NT2/D1 (cell line): ENCODE results near the gene PLXNC1.
A peak's percentile ranks its signal among the peaks of the same experiment; 100 is the strongest.

Experiments
- DNase-seq: peaks from one replicate; pipeline ENCODE4 v3.0.0-alpha.2; 2011; ENCODE audit warnings: low read depth, low spot score
- H3K27me3 ChIP-seq: 2 replicates; pipeline ENCODE4 v1.6.0; 2011; ENCODE audit warnings: mild to moderate bottlenecking; ENCODE audit not compliant: insufficient read length, insufficient read depth
- H3K36me3 ChIP-seq: 2 replicates; pipeline ENCODE4 v1.6.1; 2011; ENCODE audit warnings: mild to moderate bottlenecking, low read length, mixed read lengths; ENCODE audit not compliant: insufficient read depth, insufficient read length
- H3K4me1 ChIP-seq: 2 replicates; pipeline ENCODE4 v1.5.1; 2011; ENCODE audit not compliant: insufficient read depth, insufficient read length
- H3K4me3 ChIP-seq: 2 replicates; pipeline ENCODE4 v1.5.1; 2011; ENCODE audit warnings: low read depth; ENCODE audit not compliant: insufficient read length
- H3K9ac ChIP-seq: 2 replicates; pipeline ENCODE4 v1.6.0; 2011; ENCODE audit warnings: low read depth; ENCODE audit not compliant: insufficient read length
- H3K9me3 ChIP-seq: 2 replicates; pipeline ENCODE4 v1.5.1; 2011; ENCODE audit warnings: mild to moderate bottlenecking, low read length; ENCODE audit not compliant: insufficient read depth
- SUZ12 ChIP-seq: IDR thresholded peaks from 2 replicates; pipeline ENCODE4 v1.6.1; 2011; ENCODE audit not compliant: insufficient read length, insufficient read depth; ENCODE audit errors: extremely low read depth
- YY1 ChIP-seq: IDR thresholded peaks from 2 replicates; pipeline ENCODE4 v1.6.1; 2011; ENCODE audit not compliant: insufficient read length, insufficient read depth
- ZNF274 ChIP-seq: IDR thresholded peaks from 2 replicates; pipeline ENCODE4 v1.6.1; 2011; ENCODE audit warnings: mild to moderate bottlenecking, low read depth, low read length

PLXNC1 gene

DNA sequence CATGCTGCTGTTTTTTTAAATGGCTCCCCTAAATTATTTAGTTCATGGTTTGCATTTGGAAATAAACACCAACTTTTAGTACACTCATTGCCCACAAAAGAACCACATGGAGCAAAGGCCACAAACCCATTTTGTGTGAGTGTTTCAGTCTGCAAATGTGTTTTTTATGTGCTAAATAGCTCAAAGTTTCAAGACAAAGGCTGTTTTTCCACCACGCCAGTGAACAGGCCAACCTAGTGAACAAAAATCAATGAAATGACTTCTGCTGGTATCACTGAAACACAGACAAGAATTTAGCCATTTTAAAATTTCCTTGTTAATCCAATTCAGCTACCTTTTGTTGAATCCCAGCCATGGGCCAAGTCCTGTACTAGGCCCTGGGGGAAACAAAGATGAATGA, 52.3 kb downstream of the PLXNC1 start:
- no peaks in the 10 kb centered on the region; the same call in 1 of the 2 replicates for H3K9me3 ChIP-seq
- no peaks in the 10 kb centered on the region for H3K4me1 ChIP-seq
- TF ChIP-seq ZNF274: no peak
- no peak for TF ChIP-seq YY1
- TF ChIP-seq SUZ12: no peak

DNA sequence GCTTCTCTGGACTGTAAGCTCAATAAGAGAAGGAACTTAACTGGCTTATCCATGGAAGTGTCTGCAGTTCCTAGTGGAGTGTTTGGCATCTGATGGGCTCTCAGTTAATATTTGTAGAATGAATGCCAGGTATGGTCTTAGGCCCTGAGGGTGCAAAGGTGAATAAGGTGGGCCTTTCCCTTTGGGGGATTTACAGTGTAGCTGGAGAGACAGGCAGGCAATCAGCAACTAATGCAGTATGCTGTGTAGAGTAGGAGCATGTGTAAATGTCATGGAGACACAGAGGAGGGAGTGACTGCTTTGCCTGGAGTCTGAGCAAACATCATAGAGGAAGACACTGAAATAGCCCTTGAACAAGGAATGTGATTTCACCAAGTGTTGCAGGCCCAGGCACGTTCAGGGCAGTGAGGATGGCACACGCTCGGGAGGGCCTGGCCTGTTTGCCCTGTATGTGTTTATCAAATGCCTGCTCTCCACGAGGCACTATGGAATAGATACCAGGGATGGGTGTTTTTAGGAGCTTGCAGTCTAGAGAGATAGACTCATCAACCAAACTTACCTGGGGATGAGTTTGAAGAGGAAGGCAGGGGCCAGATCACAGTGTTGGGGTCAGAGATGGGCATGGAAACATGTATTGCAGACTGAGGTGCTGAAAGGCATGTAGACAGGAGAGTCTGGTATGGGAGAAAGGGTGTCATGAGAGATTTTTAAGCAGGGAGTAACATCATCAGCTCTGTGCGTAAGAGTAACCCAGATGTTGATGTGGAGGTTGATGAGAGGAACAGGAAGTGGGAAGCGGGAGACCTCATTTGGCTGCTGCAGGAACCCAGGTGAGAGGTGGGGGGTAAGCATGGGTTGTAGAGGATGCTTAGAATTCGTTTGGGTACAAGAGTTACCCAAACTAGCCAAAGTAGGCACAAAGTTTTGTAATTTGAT, 54.1 kb downstream of the PLXNC1 start:
- TF ChIP-seq YY1: no peak
- TF ChIP-seq SUZ12: no peak
- TF ChIP-seq ZNF274: no peak
- Histone ChIP-seq H3K36me3 (no peaks in the 10 kb centered on the region), H3K27me3 (no peaks in the 10 kb centered on the region), H3K9ac (no peak overlapping the region), H3K4me1 (no peaks in the 10 kb centered on the region), H3K9me3 (no peaks in the 10 kb centered on the region; the same call in 1 of the 2 replicates), H3K4me3 (no peak overlapping the region)
- DNase-seq: no peak

More for the DNA sequence above, 52.3 kb downstream of the PLXNC1 start:
- no peaks in the 10 kb centered on the region for H3K36me3 ChIP-seq
- no peak for DNase-seq
- no peaks in the 10 kb centered on the region for H3K27me3 ChIP-seq
- H3K4me3 ChIP-seq: no peak overlapping the region
- H3K9ac ChIP-seq: no peak overlapping the region

DNA sequence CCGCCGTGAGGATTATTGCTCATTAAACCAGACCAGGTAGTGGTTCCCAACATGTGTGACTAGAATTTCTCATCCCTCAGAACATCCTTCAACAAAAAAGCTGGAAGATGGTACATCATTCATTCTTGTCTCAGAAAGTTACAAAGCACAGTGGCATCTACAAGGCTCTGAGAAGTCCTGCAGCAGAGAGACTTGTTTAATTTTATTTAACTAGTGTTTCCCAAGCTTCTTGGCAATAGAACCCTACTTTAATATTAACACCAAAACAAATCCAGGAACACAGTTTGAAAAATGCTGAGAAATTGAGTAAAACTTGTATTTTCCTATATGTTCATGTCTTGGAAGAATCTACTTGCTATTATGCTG, 54.8 kb downstream of the PLXNC1 start:
- H3K4me1 ChIP-seq: no peaks in the 10 kb centered on the region
- no peak overlapping the region for H3K4me3 ChIP-seq
- no peak for DNase-seq
- H3K36me3 ChIP-seq: no peaks in the 10 kb centered on the region
- no peak overlapping the region for H3K9ac ChIP-seq
- TF ChIP-seq SUZ12: no peak
- no peak for TF ChIP-seq ZNF274
- no peak for TF ChIP-seq YY1
- H3K27me3 ChIP-seq: no peaks in the 10 kb centered on the region
- H3K9me3 ChIP-seq: no peaks in the 10 kb centered on the region; the same call in 1 of the 2 replicates

- H3K4me3 ChIP-seq: no peak overlapping the region
- DNase-seq: peak; percentile 63
- no peaks in the 10 kb centered on the region for H3K4me1 ChIP-seq
- no peaks in the 10 kb centered on the region for H3K36me3 ChIP-seq
- no peaks in the 10 kb centered on the region; the same call in 1 of the 2 replicates for H3K9me3 ChIP-seq
- no peak for TF ChIP-seq ZNF274
- TF ChIP-seq SUZ12: no peak
- no peak for TF ChIP-seq YY1
- H3K27me3 ChIP-seq: no peaks in the 10 kb centered on the region
- no peak overlapping the region for H3K9ac ChIP-seq
These were observed 55.4 kb downstream of the PLXNC1 start for GRCh38 chr12:94203796-94204195.

DNA sequence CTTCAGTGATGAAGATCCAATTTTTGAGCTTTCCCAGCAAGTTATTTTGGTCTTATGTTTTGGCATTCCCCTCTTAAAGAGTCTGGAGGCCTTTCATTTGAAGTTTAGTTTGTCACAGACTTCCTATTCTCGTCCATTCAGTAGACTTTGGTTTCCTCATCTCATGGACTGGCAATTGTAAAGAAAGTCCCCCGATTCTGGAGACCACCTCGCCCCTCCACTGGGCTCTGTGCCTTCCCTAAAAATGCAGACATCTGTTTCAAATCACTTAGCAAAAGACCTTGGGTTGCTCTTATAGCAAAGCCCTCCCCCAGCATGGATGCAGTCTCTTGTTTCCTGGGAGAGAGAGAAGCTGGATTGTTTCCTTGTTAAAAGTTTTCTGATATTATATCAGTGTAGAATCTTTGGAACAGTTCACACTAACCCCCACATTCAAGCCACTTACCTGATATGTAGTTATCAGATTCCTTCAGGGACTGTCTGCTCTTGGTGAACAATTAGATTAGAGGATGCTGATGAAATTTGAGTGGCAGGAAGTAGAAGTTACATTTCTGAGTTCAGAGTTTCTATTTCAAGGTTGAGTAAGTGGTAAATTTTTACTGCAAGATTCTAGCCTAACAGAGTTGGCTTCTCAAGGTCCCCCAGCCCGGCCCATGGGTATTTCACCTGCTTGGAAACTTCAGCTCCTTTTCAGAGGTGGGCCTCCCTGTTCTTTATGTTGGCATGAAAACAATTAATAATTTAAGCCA, 56.3 kb downstream of the PLXNC1 start:
- no peaks in the 10 kb centered on the region for H3K27me3 ChIP-seq
- no peaks in the 10 kb centered on the region for H3K4me1 ChIP-seq
- DNase-seq: no peak
- H3K36me3 ChIP-seq: no peaks in the 10 kb centered on the region
- H3K9me3 ChIP-seq: no peaks in the 10 kb centered on the region; the same call in 1 of the 2 replicates
- H3K4me3 ChIP-seq: no peak overlapping the region
- no peak for TF ChIP-seq YY1
- no peak for TF ChIP-seq ZNF274
- no peak for TF ChIP-seq SUZ12
- no peak overlapping the region for H3K9ac ChIP-seq

GRCh38 chr12:94205822-94206221, 57.4 kb downstream of the PLXNC1 start:
- Histone ChIP-seq H3K9ac (no peak overlapping the region), H3K4me3 (no peak overlapping the region), H3K4me1 (no peaks in the 10 kb centered on the region), H3K9me3 (no peaks in the 10 kb centered on the region; the same call in 1 of the 2 replicates), H3K27me3 (no peaks in the 10 kb centered on the region), H3K36me3 (peaks cover 5% of the 10 kb centered on the region)
- DNase-seq: no peak
- TF ChIP-seq YY1 (no peak), SUZ12 (no peak), ZNF274 (no peak)

DNA sequence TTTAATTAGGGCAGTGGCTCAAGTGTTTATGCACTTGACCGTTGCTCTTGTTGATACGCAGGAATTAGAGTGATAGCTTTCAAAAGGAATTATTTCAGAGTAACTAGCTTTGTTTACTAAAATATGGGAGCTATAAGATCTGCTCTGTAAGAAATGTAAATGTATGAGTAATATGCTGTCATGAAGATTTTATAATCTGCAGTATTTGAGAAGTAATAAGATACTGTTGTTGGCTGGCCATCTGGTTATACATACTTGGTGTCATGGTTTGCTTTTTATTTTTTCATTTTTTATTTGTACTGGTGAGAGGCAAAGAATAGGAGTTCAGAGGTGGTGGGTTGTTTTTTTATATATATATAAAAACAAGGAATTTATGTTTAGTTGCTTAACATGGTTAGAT, 58.5 kb downstream of the PLXNC1 start:
- peaks cover 5% of the 10 kb centered on the region for H3K36me3 ChIP-seq
- H3K4me1 ChIP-seq: no peaks in the 10 kb centered on the region
- no peak overlapping the region for H3K4me3 ChIP-seq
- no peaks in the 10 kb centered on the region for H3K27me3 ChIP-seq
- DNase-seq: no peak
- no peaks in the 10 kb centered on the region; the same call in 1 of the 2 replicates for H3K9me3 ChIP-seq
- no peak for TF ChIP-seq YY1
- TF ChIP-seq SUZ12: no peak
- no peak for TF ChIP-seq ZNF274
- H3K9ac ChIP-seq: no peak overlapping the region
